Myocyte (in vitro differentiated cells): ENCODE measurements around the gene ECT2. TPM values are rescaled to one million over a fixed set of nuclear protein-coding genes. Genes with fewer than 3 reads are reported as not detected.
"Not testable (repeated sequence)": the region's sequence is repeated elsewhere in the genome, so short reads cannot be mapped to it uniquely, and the experiment has no call there.

Source experiments
- DNase-seq: peaks from one replicate; pipeline ENCODE4 v3.0.0-alpha.2; 2012; ENCODE audit warnings: low read depth
- total RNA-seq: library from RNA; depleted of rRNA; stranded (reverse); fragments of >200 nt; gene quantifications from 2 replicates; pipeline ENCODE4 v1.2.3, GENCODE V29; 2014

Gene ECT2
- total RNA-seq, 1 donor from 2014 or later = 59.8 TPM

DNA sequence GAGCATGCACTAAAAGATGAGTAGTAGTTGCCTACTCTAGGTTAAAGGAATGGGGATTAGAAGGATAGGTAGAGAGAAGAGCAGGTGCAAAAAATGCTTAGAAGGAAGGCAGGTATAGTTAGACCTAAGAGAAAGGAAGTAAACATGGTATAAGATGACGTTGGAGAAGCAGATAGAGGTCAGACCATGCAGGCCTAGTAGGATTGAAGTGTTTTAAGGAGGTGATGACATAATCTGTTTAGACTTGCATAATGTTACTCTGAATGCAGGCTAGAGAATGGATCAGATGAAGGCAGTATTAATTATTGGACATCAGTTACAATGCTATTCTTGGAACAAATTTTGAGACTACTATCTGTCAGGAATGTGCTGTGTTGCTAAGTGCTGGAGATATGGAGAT is 11.1 kb upstream of the ECT2 start:
- no peak for DNase-seq

DNA sequence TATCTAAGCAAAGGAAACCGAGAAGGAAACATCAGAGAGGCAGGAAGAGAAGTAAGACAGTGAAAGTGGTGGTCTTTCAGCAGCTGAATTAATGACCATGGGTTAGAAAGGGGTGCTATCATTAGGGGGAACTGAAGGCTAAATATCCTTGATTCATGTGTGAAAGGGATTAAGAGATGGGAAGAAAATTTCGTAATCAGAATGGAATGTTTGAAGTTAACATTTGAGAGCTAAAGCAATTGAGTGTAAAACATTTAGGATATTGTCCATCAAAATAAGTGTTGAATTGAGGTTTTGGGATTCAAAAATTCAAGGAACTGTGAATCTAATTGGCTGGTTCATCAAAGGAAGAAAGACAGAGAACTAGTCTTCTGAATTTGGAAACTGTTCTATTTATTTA is 4.1 kb upstream of the ECT2 start:
- peak; percentile 8 for DNase-seq

DNA sequence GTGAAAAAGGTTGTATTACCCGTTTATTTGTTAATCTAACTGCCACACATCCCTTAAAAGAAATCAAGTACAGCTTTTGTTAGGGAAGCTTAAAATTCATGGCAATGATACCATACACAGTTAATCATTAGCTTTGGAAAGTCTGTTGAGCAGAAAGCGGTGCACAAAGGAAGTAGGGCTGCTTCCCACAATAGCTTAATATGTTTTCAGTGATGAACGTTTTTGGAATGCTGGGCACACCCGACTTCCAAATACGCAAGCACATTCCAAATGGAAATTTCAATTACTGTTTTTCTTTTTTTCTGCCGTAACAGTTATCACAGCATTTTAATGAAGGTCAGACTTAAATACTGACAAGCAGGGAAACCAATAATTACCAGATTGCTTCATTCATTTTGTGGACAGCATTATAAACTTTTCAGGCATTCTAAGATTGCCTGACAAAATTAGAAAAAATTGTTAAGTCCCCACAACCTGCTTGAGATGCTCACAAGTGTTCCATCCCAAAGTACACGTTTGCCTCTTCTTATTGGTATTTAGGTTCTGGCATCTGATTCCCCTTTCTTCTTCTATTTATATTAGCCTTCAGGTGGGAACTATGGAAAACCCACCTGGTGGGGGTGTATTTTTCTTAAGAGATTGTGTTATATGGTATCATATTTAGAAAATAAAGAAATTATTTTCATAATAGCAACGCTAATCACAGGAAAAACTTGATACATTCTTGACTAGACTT is 1.1 kb upstream of the ECT2 start:
- DNase-seq = peak; percentile 90

DNA sequence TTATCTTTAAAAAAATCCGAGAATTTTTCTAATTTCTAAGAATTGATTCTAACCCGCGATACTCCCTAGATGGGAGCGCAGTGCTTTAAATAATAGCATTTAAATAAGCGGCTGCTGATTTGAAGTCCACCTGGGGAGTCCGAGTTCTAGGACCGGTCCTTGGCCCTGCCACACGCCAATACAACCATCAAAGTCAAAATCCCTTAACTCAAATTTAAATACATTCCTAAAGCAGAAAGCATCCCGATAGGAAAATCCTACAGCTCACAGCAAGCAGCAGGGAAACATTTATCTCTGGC is 508 bp upstream of the ECT2 start:
- no peak for DNase-seq

DNA sequence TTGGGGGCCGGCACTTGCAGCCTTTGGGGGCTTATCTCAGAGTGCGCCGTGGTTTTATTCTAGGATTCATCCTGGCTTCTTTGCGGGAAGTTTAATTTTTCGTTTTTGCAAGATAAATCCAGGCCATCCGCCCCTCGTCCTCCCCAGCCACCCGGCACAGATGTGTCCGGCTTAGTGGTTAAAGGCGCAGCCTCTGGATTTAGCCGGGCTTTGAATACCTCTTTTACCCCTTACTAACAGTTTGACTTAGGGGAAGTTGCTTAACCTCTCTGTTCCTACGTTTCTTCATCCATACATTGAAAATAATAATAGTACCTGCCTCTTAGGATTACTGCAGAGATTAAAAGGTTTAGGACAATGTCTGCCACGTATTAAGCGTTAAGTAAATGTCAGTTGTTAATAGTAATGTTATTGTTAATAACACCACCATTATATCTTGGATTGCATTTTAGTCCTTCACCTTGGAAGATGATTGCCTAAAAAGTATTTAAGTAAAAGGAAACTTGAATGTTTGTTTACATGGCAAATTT is 714 bp downstream of the ECT2 start:
- DNase-seq = peak; percentile 46

DNA sequence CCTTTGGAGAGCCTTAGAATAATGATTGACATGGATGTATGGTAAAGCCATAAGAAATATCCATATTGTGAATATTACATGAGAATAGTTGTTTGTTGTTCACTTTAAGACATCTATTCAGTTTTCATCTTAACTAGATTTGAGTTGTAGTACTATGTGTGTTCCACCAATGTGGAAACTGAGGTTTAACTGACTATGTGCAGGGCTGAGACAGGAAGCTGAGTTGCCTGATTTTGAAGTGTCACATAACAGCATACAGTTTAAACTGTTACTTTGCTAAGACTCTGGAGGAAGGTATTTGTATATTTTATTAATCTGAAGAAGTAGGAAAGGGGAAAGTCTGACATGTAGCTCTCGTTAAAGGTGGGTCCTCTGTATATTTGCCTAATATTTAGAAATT is 2.1 kb downstream of the ECT2 start:
- DNase-seq = no peak

DNA sequence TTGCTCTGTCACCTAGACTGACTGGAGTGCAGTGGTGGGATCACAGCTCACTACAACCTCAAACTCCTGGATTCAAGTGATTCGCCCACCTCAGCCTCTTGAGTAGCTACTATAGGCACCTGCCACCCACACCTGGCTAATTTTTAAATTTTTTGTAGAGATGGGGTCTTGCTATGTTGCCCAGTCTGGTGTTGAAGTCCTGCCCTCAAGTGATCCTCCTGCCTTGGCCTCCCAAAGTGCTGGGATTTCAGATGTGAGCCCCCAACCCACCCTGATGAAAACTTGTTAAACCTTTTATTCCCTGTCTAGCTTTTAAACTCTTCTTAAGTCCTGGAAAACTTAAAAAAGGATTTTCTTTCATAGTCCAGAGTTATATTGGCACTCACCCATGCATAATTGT is 2.6 kb downstream of the ECT2 start:
- DNase-seq = no peak

DNA sequence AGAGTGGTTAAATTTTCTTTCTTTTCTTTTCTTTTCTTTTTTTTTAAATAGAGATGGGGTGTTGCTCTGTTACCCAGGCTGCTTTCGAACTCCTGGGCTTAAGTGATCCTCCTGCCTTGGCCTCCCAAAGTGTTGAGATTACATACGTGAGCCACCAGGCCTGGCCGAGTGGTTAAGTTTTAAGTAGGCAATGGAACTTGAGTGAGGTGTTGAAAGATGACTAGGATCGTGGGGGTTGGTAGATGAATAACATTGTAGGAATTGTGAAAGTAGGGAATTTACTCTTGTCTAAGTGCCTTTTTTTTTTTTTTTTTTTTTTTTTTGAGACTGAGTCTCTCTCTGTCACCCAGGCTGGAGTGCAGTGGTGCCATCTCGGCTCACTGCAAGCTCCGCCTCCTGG is 9.9 kb downstream of the ECT2 start:
- not testable (repeated sequence) for DNase-seq

DNA sequence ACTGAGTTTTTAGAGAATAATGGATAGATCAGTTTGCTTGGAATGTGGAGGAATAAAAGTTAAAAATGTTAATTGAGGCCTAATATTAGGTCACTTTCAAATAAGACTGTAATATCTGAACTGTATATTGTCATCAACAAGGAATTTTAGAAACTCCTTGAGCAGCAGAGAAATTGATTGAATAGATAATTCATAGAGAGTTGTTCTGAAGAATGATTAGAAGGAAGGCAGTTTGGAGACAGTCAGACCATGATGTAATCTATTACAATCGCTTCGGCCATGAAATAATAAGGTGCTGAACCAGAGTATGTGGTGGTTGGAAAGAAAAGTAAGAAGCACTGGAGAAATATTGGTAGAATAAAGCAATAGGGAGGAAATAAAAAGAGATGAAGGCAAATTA is 15.7 kb downstream of the ECT2 start:
- no peak for DNase-seq

DNA sequence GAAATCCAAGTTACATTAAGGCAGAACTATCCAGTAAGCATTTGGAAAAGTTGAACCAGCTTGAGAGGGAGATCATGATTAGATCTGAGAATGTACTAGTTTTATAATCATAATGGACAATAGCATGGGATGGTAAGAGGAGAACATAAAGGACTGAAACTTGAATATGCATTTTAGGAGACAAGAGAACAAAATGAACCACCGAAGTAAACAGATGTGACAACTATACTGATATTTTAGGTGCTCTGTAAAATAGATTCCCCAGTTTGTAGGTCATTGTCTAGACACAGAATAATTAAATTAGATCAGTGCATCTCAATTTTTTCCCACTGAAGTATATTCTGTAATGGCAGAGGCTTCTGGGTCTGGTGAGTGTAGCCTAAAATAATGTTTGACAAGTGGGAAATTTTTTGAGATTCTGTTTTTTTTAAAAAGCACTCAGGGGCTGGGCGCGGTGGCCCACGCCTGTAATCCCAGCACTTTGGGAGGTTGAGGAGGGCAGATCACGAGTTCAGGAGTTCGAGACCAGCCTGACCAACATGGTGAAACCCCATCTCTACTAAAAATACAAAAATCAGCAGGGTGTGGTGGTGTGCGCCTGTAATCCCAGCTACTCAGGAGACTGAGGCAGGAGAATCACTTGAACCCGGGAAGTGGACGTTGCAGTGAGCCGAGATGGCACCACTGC is 16.3 kb downstream of the ECT2 start:
- no peak for DNase-seq

DNA sequence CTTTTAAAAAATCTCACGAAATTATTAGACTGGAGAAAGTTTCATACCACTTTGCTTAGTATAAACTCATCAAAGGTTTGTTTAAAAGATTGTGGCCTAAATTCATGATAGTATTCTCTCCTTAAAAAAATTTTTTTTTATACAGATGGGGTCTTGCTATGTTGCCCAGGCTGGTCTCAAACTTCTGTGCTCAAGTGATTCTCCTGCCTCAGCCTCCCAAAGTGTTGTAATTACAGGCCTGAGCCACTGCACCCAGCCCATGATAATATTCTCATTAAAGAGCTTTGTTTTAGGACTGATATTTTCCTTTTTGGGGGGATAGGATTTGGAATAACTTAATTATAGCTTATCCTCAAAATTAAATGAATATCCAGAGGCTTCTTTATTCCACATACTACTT is 19.9 kb downstream of the ECT2 start:
- no peak for DNase-seq

DNA sequence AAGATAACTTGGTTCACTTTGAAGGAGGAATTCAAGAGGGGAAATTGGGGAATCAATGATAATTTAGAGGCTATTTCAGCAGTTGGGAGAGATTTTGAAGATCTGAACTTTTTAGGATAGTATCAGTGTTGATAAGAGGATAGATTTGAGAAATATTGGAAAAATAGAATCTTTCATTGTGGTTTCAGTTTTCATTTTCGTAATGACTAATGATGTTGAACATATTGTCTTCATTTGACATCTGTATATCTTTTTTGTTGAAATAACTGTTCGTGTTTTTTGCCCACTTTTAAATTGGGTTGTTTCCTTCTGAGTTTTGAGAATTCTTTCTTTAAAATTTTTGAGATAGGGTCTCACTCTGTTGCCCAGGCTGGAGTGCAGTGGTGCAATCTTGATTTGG is 21.1 kb downstream of the ECT2 start:
- no peak for DNase-seq

DNA sequence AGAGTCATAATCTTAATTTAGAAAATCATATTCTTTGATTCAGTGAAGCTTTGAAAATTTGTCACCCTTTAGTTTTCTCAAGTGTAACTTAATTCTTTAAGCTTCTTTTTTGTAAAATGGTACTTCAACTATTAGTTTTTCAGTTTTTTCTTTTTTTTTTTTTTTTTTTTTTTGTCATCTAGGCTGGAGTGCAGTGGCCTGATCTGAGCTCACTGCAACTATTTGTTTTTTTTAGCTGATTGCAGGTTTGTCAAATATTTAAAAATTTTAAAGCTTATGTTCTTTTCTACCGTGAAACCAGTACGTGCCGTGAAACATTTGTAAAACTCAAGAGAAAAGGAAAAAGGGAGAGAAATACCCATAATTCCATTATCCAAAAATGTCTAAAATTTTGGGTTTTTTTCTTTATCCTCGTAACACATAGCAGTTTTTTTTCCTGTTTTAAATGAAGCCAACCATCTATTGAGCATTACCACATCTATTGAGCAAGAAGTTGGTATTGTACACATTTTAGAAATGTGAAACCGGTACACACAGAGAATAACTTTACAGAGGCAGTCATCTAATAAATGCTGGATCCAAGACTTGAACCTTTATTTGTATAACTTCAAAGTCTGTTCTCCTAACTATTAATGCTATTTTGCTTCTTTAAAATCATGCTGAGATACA is 25.7 kb downstream of the ECT2 start:
- DNase-seq = no peak

DNA sequence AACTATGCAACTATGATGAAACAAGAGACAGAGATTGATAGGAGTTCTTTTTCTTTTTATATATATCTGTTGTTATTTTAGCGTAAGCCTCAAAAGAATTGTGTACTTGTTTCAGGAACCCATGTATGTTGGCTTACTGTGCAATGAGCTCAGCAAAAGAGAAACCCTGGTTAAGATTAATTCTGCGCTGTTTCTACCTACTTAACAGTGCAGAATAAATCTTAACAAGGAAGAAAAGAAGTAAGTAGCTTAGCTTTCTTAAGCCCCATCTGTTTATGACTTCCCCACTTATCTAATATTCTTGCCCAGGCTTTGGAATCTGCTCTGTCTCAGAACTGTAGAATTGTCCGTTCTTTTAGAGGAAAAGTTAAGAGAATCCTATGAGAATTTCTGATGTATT is 27.4 kb downstream of the ECT2 start:
- DNase-seq = no peak

DNA sequence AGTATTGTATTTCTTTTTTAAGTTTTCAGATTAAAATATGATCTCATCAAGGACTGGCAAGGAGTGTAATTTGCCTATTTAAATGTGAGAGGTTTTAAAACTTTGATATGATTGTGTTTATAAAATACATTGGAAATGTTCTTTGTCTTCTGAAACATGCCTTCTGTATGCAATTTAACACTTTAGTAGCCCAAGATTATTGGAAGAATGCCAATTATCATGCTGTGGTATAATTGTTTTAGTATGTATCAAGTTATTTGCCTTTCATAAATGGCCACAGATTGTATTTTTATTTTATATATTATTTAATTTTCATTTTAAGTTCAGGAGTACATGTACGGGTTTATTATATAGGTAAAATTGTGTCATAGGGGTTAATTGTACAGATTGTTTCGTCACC is 31.7 kb downstream of the ECT2 start:
- no peak for DNase-seq

DNA sequence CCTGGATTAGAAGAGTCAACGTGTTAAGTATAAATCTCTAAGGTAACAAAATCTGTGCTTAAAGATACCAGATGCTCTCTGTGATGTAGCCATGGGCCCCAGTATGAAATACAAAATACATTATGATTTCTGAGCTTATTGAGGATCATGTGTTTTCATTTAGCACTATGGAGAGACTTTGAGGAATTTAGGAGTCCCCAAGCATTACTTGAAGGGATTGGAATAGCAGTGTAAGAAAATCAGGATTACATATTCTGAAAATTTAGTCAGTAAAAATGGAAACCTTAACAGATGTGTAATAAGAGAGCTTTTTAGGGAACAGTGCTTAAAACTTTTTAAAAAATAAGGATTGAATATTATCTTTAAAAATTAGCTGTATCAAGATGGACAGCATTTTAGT is 35.5 kb downstream of the ECT2 start:
- DNase-seq = no peak

DNA sequence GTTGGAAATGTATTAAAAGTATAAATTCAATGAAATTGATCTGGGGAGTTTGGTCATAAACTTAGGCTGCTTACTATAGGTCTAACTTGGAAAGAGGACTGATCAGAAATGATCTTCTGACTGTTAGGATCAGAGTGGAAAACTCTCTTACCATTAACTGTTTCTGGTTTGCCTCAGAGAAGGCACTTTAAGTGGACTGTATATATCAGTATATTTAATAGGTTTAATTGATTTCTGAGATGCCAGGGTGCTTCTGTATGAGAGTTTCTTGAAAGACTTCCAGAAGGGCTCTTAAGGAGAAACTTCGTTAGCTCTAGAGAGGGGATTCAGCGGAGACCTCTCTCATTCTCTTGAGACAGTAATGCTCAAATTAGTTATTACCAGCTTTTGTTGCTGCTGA is 36.5 kb downstream of the ECT2 start:
- no peak for DNase-seq

DNA sequence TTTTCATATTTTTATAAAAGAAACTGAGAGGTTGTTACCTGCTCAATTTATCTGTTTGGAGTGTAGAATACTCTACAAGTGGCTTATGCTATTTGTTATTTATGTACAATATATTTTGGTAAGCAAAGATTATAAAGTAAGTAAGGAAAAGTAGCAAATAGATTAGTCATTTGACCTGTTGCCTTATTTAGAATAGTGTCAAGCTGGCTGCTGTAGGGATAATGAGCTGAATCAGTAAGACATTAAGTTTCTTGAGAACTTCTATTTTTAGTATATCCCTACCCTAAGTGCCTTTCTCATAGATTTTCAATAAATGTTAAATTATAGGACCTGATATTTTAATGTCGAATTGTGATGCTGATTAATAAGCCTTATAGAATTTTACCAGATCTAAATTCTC is 37.2 kb downstream of the ECT2 start:
- DNase-seq = no peak

DNA sequence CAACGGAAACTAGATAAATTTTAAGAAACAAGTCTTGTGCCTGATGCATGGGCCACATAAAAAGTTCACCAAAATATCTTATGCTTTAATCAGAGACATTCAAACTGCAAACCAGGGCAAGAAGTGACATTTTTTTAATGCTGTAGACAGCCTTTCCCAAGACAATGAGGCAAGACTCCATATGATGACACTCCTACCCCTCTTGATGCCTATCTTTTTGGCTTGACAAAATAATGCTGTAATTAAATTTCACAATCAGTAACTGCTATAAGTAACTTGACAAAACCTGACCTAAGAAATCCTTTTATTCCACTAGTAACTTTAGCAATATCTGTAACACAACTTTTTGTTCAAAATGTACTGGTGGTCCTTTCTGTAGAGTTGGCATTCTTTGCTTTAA is 48.7 kb downstream of the ECT2 start:
- no peak for DNase-seq

DNA sequence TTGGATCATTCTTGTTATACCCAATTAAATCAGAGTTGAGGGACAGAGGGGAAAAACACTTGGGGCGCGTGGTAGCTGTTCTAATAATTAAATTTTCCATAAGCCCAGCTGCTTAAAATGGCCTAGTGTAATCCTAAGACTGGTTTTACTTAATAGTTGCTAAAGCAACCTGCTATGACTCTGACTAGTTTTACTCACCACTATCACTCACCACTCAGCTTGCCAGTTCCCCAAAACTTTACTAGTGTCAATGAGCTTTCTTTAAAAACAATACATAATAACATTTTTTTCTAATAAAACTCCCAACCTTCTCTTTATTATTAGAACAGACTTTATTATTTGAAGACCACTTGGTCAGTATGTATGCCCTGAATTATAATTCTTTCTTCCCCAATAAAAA is 49.6 kb downstream of the ECT2 start:
- no peak for DNase-seq

DNA sequence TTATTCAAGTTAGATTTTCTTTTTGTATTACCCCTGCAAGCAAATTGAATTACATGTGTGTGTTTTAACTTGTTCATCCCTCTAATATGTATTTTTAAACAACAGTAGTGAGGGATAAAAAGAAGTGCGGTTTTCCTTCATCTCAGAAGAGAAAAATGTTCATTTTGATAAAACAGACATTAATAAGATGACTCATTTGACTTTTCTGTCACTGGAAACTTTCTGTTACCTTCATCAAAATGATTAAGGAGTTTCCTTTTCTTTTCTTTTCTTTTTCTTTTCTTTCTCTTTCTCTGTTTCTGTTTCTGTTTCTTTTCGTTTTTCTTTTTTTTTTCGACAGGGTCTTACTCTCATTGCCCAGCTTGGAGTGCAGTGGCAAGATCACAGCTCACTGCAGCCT is 53.0 kb downstream of the ECT2 start:
- no peak for DNase-seq

DNA sequence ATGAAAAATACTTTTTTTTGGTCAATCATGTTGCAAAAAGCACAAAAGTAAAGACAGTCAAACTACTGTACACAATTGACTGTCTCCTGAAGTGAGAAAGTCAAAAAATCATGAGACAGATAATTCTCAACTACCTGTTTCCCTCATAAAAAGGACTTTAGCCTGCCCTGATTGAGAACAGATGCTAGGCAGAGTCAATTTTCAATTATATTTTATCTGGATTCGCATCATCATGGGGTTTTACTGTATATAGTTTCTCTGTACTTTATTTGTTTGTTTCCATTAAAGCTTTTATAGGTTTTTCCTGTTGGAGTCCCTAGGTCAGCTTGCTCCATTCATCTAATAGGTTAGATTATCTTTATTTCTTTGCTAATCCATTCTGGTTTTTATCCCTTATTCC is 53.8 kb downstream of the ECT2 start:
- no peak for DNase-seq
